AG09309 (cell line): ENCODE results near the gene ANKS4B.

Experiments
- DNase-seq: peaks from one replicate; pipeline ENCODE4 v3.0.0-alpha.2; 2010; ENCODE audit warnings: low read depth
- H3K4me3 ChIP-seq: 2 replicates; pipeline ENCODE4 v1.5.1; 2011; ENCODE audit warnings: mild to moderate bottlenecking, low read depth, low read length, moderate library complexity; ENCODE audit not compliant: control insufficient read depth
- CTCF ChIP-seq: IDR thresholded peaks from 2 replicates; pipeline ENCODE4 v1.5.1; 2011; ENCODE audit warnings: mild to moderate bottlenecking, low read depth, low read length, inconsistent platforms; ENCODE audit not compliant: insufficient read depth, control insufficient read depth; ENCODE audit errors: missing control alignments

ANKS4B gene

GRCh38 chr16:21277045-21277926, 43.8 kb downstream of the ANKS4B start:
- H3K4me3 ChIP-seq, result no peak overlapping the region
- no peak for TF ChIP-seq CTCF
- DNase-seq, result no peak

GRCh38 chr16:21277927-21278706, 44.6 kb downstream of the ANKS4B start, which contains the start of gene CRYM:
Gene CRYM (minus strand): TSS chr16:21278290. CDS start chr16:21278251, 39 bp downstream.
- peak; percentile 78 for TF ChIP-seq CTCF
- DNase-seq, result no peak
- H3K4me3 ChIP-seq, result peak within 1 kb of the TSS; percentile 35

GRCh38 chr16:21279501-21279900, 46.0 kb downstream of the ANKS4B start:
- TF ChIP-seq CTCF, result no peak
- DNase-seq, result no peak
- H3K4me3 ChIP-seq, result no peak overlapping the region

- no peak for TF ChIP-seq CTCF
- no peak for DNase-seq
- H3K4me3 ChIP-seq, result no peak overlapping the region
These were observed 48.3 kb downstream of the ANKS4B start for GRCh38 chr16:21281698-21282389.

GRCh38 chr16:21283521-21284289, 50.2 kb downstream of the ANKS4B start:
- peak overlapping the region; percentile 15 for H3K4me3 ChIP-seq
- DNase-seq, result no peak
- peak; percentile 36 for TF ChIP-seq CTCF
